Measurements from ENCODE around the gene SEC14L1.

Gene SEC14L1

GRCh38 chr17:77163001-77163400, 22.2 kb downstream of the SEC14L1 start:
- no peak for DNase-seq (ENCODE audit: low read depth in 3 of 3)

- DNase-seq (ENCODE audit: low read depth in 3 of 3), result no peak
Measured at GRCh38 chr17:77163511-77164280, 22.9 kb downstream of the SEC14L1 start.

- no peak for DNase-seq (ENCODE audit: low read depth in 3 of 3)
Measured at GRCh38 chr17:77164483-77165091, 23.8 kb downstream of the SEC14L1 start.

GRCh38 chr17:77165577-77165976, 24.8 kb downstream of the SEC14L1 start:
- DNase-seq (ENCODE audit: low read depth in 3 of 3), result no peak

- DNase-seq (ENCODE audit: low read depth in 3 of 3), result no peak
Measured at GRCh38 chr17:77167472-77168306, 26.9 kb downstream of the SEC14L1 start.

- no peak for DNase-seq (ENCODE audit: low read depth in 3 of 3)
Measured at GRCh38 chr17:77173104-77173503, 32.3 kb downstream of the SEC14L1 start.

- no peak for DNase-seq (ENCODE audit: low read depth in 3 of 3)
Measured at GRCh38 chr17:77174928-77175661, 34.3 kb downstream of the SEC14L1 start.

- DNase-seq (ENCODE audit: low read depth in 3 of 3), result no peak
Measured at GRCh38 chr17:77177002-77177741, 36.4 kb downstream of the SEC14L1 start.

GRCh38 chr17:77178050-77178449, 37.3 kb downstream of the SEC14L1 start:
- DNase-seq (ENCODE audit: low read depth in 3 of 3), result no peak

GRCh38 chr17:77178563-77178962, 37.8 kb downstream of the SEC14L1 start:
- DNase-seq (ENCODE audit: low read depth in 3 of 3), result no peak

- DNase-seq (ENCODE audit: low read depth in 3 of 3), result no peak
Measured at GRCh38 chr17:77180503-77181357, 40.0 kb downstream of the SEC14L1 start.

- no peak for DNase-seq (ENCODE audit: low read depth in 3 of 3)
Measured at GRCh38 chr17:77182205-77183172, 41.7 kb downstream of the SEC14L1 start.

- DNase-seq (ENCODE audit: low read depth in 3 of 3), result no peak
Measured at GRCh38 chr17:77184474-77184873, 43.7 kb downstream of the SEC14L1 start.

- no peak for DNase-seq (ENCODE audit: low read depth in 3 of 3)
Measured at GRCh38 chr17:77185137-77185536, 44.4 kb downstream of the SEC14L1 start.

- no peak for DNase-seq (ENCODE audit: low read depth in 3 of 3)
Measured at GRCh38 chr17:77186141-77186604, 45.4 kb downstream of the SEC14L1 start.

- DNase-seq (ENCODE audit: low read depth in 3 of 3), result no peak
Measured at GRCh38 chr17:77188084-77189066, 47.6 kb downstream of the SEC14L1 start.

GRCh38 chr17:77189148-77189547, 48.4 kb downstream of the SEC14L1 start:
- DNase-seq (ENCODE audit: low read depth in 3 of 3), result no peak

GRCh38 chr17:77190576-77190975, 49.8 kb downstream of the SEC14L1 start:
- no peak for DNase-seq (ENCODE audit: low read depth in 3 of 3)

Data from stimulated activated CD4-positive, alpha-beta T cell treated with anti-CD3 and anti-CD28 coated beads, TNF-alpha, amount 100 ng/mL, for 4 hours (primary cell).